ENCODE results near the gene GRIA4.

DNA sequence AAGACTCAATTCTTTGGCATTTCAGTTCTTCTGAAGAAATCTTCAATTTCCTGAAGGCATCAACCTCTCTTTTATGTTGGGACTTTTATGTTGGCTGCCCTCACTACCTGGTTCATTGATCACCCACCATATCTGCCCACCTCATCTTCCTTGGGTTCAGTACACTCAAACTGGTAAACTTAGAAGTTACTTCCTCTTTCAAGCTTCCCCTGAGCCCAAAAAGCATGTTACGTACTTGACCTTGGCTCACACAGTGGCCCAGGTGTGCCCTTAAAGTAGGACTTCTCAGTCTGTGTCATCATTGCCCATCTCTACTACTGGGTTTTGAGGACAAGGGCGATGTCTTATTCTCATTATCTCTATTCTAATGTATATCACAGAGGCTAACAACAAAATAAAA lies 86.1 kb downstream of the GRIA4 start:
- no peak for TF ChIP-seq CTCF (IDR thresholded peaks at IDR 0.05; ENCODE audit: low read depth, low read length, missing input control)
- TF ChIP-seq YY1 (IDR thresholded peaks at IDR 0.05), result no peak
- TF ChIP-seq JUND (IDR thresholded peaks at IDR 0.05), result no peak
- no peak for TF ChIP-seq GABPA (IDR thresholded peaks at IDR 0.05 in 1 of 2, conservative IDR thresholded peaks at IDR 0.05 in 1 of 2)
- no peak for TF ChIP-seq FOXA1 (IDR thresholded peaks at IDR 0.05)
- TF ChIP-seq, protein P1, sequence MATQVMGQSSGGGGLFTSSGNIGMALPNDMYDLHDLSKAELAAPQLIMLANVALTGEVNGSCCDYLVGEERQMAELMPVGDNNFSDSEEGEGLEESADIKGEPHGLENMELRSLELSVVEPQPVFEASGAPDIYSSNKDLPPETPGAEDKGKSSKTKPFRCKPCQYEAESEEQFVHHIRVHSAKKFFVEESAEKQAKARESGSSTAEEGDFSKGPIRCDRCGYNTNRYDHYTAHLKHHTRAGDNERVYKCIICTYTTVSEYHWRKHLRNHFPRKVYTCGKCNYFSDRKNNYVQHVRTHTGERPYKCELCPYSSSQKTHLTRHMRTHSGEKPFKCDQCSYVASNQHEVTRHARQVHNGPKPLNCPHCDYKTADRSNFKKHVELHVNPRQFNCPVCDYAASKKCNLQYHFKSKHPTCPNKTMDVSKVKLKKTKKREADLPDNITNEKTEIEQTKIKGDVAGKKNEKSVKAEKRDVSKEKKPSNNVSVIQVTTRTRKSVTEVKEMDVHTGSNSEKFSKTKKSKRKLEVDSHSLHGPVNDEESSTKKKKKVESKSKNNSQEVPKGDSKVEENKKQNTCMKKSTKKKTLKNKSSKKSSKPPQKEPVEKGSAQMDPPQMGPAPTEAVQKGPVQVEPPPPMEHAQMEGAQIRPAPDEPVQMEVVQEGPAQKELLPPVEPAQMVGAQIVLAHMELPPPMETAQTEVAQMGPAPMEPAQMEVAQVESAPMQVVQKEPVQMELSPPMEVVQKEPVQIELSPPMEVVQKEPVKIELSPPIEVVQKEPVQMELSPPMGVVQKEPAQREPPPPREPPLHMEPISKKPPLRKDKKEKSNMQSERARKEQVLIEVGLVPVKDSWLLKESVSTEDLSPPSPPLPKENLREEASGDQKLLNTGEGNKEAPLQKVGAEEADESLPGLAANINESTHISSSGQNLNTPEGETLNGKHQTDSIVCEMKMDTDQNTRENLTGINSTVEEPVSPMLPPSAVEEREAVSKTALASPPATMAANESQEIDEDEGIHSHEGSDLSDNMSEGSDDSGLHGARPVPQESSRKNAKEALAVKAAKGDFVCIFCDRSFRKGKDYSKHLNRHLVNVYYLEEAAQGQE (IDR thresholded peaks at IDR 0.05), result no peak

Data from liver (tissue), 3 donors.